ENCODE data around the gene ROMO1. TPM values are rescaled to one million over a fixed set of nuclear protein-coding genes. Genes with fewer than 3 reads are reported as not detected.
"Not testable (repeated sequence)": the region's sequence is repeated elsewhere in the genome, so short reads cannot be mapped to it uniquely, and the experiment has no call there.

The ROMO1 gene
- total RNA-seq, 1 donor from 2014 or later, result 719 TPM

GRCh38 chr20:35714127-35714526, 14.9 kb downstream of the ROMO1 start:
- Histone ChIP-seq H3K4me3 (ENCODE audit: low read depth, low read length) (no peak overlapping the region), H3K27me3 (ENCODE audit: control insufficient read depth, insufficient read depth, low read length) (no peaks in the 10 kb centered on the region), H3K36me3 (ENCODE audit: control insufficient read depth, insufficient read depth, low read length) (peaks cover 6% of the 10 kb centered on the region)
- DNase-seq (ENCODE audit: low read depth), result no peak
- no peak for TF ChIP-seq CTCF (IDR thresholded peaks at IDR 0.05; ENCODE audit: insufficient read depth, low read length, poor library complexity, severe bottlenecking)

GRCh38 chr20:35715652-35716051, 16.4 kb downstream of the ROMO1 start:
- no peak for DNase-seq (ENCODE audit: low read depth)
- Histone ChIP-seq H3K27me3 (ENCODE audit: control insufficient read depth, insufficient read depth, low read length) (no peaks in the 10 kb centered on the region), H3K4me3 (ENCODE audit: low read depth, low read length) (no peak overlapping the region), H3K36me3 (ENCODE audit: control insufficient read depth, insufficient read depth, low read length) (peaks cover 9% of the 10 kb centered on the region)
- TF ChIP-seq CTCF (IDR thresholded peaks at IDR 0.05; ENCODE audit: insufficient read depth, low read length, poor library complexity, severe bottlenecking), result no peak

- H3K36me3 ChIP-seq (ENCODE audit: control insufficient read depth, insufficient read depth, low read length), result peaks cover 12% of the 10 kb centered on the region
- TF ChIP-seq CTCF (IDR thresholded peaks at IDR 0.05; ENCODE audit: insufficient read depth, low read length, poor library complexity, severe bottlenecking), result no peak
- no peak for DNase-seq (ENCODE audit: low read depth)
- H3K27me3 ChIP-seq (ENCODE audit: control insufficient read depth, insufficient read depth, low read length), result no peaks in the 10 kb centered on the region
- H3K4me3 ChIP-seq (ENCODE audit: low read depth, low read length), result no peak overlapping the region
Measured at GRCh38 chr20:35716330-35716729, 17.1 kb downstream of the ROMO1 start.

GRCh38 chr20:35718321-35718720, 19.1 kb downstream of the ROMO1 start:
- DNase-seq (ENCODE audit: low read depth); H3K4me3 ChIP-seq (ENCODE audit: low read depth, low read length); H3K27me3 ChIP-seq (ENCODE audit: control insufficient read depth, insufficient read depth, low read length): not testable (repeated sequence)
- H3K36me3 ChIP-seq (ENCODE audit: control insufficient read depth, insufficient read depth, low read length), result peaks cover 13% of the 10 kb centered on the region

- Histone ChIP-seq H3K36me3 (ENCODE audit: control insufficient read depth, insufficient read depth, low read length) (peaks cover 13% of the 10 kb centered on the region), H3K4me3 (ENCODE audit: low read depth, low read length) (no peak overlapping the region), H3K27me3 (ENCODE audit: control insufficient read depth, insufficient read depth, low read length) (no peaks in the 10 kb centered on the region)
- no peak for TF ChIP-seq CTCF (IDR thresholded peaks at IDR 0.05; ENCODE audit: insufficient read depth, low read length, poor library complexity, severe bottlenecking)
- no peak for DNase-seq (ENCODE audit: low read depth)
Measured at GRCh38 chr20:35718972-35719635, 19.9 kb downstream of the ROMO1 start.

- Histone ChIP-seq H3K36me3 (ENCODE audit: control insufficient read depth, insufficient read depth, low read length) (peaks cover 13% of the 10 kb centered on the region), H3K4me3 (ENCODE audit: low read depth, low read length) (no peak overlapping the region), H3K27me3 (ENCODE audit: control insufficient read depth, insufficient read depth, low read length) (no peaks in the 10 kb centered on the region)
- TF ChIP-seq CTCF (IDR thresholded peaks at IDR 0.05; ENCODE audit: insufficient read depth, low read length, poor library complexity, severe bottlenecking), result no peak
- no peak for DNase-seq (ENCODE audit: low read depth)
Measured at GRCh38 chr20:35719717-35720116, 20.5 kb downstream of the ROMO1 start.

Measured in kidney epithelial cell (primary cell).